Activated naive CD4-positive, alpha-beta T cell treated with anti-CD3 and anti-CD28 coated beads for 36 hours (primary cell): ENCODE data around the gene TALDO1. TPM values are rescaled to one million over a fixed set of nuclear protein-coding genes. Genes with fewer than 3 reads are reported as not detected.
A peak's percentile ranks its signal among the peaks of the same experiment; 100 is the strongest.

ENCODE experiments used
- CTCF ChIA-PET: fragments of 350-600 bp; sonication (Branson Sonifier 250); formaldehyde crosslinking; loops from one replicate; lab custom pipeline; 2021; ENCODE audit warnings: antibody characterized with exemption; lab: Charles Lee
- DNase-seq: peaks from one replicate; pipeline ENCODE4 v3.0.0-alpha.2; 2020
- H3K27ac Mint-ChIP-seq: one replicate; pipeline ENCODE4 v1.8.0; 2021; ENCODE audit warnings: mild to moderate bottlenecking, mixed read lengths
- H3K27me3 Mint-ChIP-seq: one replicate; pipeline ENCODE4 v1.8.0; 2021; ENCODE audit warnings: low read depth, mixed read lengths
- H3K36me3 Mint-ChIP-seq: one replicate; pipeline ENCODE4 v1.8.0; 2021; ENCODE audit warnings: low read depth, mixed read lengths
- H3K4me1 Mint-ChIP-seq: one replicate; pipeline ENCODE4 v1.8.0; 2021; ENCODE audit warnings: low read depth, mixed read lengths
- H3K4me3 Mint-ChIP-seq: one replicate; pipeline ENCODE4 v1.8.0; 2021; ENCODE audit warnings: mild to moderate bottlenecking, moderate library complexity, mixed read lengths
- H3K9me3 Mint-ChIP-seq: one replicate; pipeline ENCODE4 v1.8.0; 2021; ENCODE audit warnings: mixed read lengths
- intact Hi-C: fragments of 100-400 bp; cut with micrococcal nuclease; formaldehyde crosslinking; loops from one replicate; pipeline ENCODE4 v1.15.1; 2023
- total RNA-seq, 2 experiments: library from RNA; stranded (reverse); gene quantifications; one replicate each; pipeline ENCODE4 v1.2.3, GENCODE V29; 2021

The TALDO1 gene
- total RNA-seq, 2 experiments from 2014 or later, result 327 to 360 TPM

DNA sequence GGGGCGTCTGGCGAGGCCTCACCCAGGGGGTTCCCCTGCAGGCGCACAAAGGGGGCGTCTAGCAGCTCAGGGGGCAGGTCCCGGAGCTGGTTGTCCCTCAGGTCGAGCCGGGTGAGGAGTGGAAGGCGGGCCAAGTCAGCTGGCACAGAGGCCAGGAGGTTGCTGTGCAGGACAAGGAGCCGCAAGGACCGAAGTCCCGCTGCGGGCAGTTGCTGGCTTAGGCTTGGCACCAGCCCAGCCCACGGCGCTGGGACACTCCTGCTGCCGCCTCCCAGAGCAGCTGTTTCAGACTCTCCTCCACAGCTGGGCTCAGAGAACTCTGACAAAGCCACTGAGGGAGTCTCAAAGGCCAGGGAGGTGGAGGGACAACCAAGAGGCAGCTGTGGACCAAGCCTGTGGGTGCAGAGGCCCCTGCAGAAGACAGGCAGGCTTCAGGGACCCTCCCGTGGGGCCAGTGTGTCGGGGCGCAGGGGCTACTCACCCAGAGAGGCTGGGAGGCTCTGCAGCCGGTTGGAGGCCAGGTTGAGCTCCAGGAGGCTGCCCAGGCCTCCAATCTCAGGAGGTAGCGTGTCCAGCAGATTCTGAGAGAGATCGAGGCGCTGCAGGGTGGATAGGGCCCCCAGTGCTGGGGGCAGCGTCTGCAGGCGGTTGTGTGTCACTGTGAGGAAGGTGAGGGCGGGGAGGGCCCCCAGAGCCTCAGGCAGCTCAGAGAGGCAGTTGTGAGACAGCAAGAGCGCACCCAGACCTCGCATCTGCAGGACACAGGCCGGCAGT, 55.6 kb downstream of the TALDO1 start:
- Mint-ChIP-seq H3K4me3 (peak overlapping the region; percentile 36), H3K27me3 (no peaks in the 10 kb centered on the region), H3K4me1 (peaks cover 12% of the 10 kb centered on the region), H3K36me3 (no peaks in the 10 kb centered on the region), H3K9me3 (no peaks in the 10 kb centered on the region), H3K27ac (no peak overlapping the region)
- CTCF ChIA-PET, result no interaction called here
- DNase-seq, result no peak
- intact Hi-C loops, result no loop called here

DNA sequence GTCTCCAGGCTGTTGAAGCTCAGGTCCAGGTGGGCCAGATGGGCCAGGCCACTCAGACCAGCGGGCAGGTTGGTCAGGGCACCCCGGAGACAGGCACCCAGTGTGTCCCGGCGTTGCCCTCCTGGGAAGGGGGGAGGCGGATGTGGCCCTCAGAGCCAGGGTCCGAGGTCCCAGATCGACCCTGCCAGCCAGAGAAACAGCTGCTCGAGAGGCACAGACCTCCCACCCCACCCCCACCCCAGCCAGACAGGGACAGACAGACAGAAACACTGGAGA, 56.1 kb downstream of the TALDO1 start:
- intact Hi-C loops, result no loop called here
- H3K27ac Mint-ChIP-seq, result no peak overlapping the region
- no peak for DNase-seq
- CTCF ChIA-PET, result no interaction called here
- H3K9me3 Mint-ChIP-seq, result no peaks in the 10 kb centered on the region
- H3K27me3 Mint-ChIP-seq, result no peaks in the 10 kb centered on the region
- H3K36me3 Mint-ChIP-seq, result peaks cover 1% of the 10 kb centered on the region
- H3K4me1 Mint-ChIP-seq, result peaks cover 15% of the 10 kb centered on the region
- peak overlapping the region; percentile 82 for H3K4me3 Mint-ChIP-seq

DNA sequence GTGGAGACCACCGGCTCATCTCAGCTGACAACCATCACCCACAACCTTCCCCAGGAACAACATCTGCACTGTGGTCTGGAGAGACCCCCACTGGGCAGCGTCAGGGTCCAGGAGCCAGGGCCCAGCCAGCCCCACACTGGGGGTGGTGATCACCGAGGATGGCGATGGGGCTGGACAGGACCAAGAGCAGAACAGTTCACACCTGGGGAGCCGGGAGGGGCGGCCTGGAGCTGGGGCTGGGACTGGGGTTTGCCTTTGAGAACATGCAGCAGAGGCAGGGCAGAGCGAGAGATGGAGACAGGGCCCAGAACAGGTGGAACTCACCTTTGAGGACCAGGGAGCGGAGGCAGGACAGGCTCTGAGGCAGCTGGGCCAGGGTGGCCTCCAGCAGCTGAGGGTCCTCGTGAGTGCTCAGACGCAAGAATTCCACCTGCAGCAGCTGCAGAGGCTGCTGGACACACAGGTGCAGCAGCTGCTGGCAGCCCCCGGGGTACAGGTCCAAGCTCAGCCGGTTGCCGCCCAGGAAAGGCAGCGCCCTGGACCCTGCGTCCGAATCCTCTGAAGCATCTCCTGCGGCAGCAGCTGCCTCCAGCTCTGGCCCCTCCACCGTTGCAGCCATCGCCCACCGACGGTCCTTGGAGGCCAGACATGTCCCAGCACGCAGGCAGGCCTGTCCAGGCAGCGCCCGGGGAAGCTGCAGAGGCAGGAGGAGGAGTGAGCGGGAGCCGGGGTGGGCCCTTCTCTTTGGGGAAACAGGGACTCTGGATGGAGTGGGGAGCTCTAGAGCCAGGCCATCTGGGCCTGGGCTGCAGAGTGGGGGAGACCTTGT, 56.7 kb downstream of the TALDO1 start:
- Mint-ChIP-seq H3K4me1 (peaks cover 21% of the 10 kb centered on the region), H3K27ac (peak overlapping the region; percentile 56), H3K27me3 (no peaks in the 10 kb centered on the region), H3K9me3 (no peaks in the 10 kb centered on the region), H3K36me3 (peaks cover 1% of the 10 kb centered on the region), H3K4me3 (peak overlapping the region; percentile 82)
- DNase-seq, result no peak
- CTCF ChIA-PET, result no interaction called here
- intact Hi-C loops, result no loop called here

DNA sequence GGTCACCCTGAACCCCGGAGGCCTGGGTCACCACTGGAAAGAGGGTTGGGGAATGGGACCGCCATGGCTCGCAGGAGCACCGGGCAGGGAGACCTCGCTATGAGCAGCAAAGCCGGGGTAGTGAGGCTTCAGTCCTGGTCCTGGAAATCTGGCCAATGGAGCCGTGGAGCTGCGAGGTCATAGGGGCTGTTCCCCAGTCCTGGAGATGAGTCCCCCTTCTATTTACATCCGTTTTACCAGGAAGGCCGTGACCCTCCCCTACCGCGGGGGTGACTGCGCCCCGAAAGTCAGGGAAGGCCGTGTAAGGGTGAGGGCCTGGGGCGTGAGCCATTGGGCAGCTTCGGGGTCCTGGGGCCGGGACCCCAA, 57.3 kb downstream of the TALDO1 start:
- peak overlapping the region; percentile 56 for H3K27ac Mint-ChIP-seq
- H3K27me3 Mint-ChIP-seq, result no peaks in the 10 kb centered on the region
- intact Hi-C loops, result no loop called here
- CTCF ChIA-PET, result no interaction called here
- DNase-seq, result no peak
- peaks cover 21% of the 10 kb centered on the region for H3K4me1 Mint-ChIP-seq
- no peaks in the 10 kb centered on the region for H3K9me3 Mint-ChIP-seq
- H3K36me3 Mint-ChIP-seq, result peaks cover 1% of the 10 kb centered on the region
- peak overlapping the region; percentile 82 for H3K4me3 Mint-ChIP-seq

DNA sequence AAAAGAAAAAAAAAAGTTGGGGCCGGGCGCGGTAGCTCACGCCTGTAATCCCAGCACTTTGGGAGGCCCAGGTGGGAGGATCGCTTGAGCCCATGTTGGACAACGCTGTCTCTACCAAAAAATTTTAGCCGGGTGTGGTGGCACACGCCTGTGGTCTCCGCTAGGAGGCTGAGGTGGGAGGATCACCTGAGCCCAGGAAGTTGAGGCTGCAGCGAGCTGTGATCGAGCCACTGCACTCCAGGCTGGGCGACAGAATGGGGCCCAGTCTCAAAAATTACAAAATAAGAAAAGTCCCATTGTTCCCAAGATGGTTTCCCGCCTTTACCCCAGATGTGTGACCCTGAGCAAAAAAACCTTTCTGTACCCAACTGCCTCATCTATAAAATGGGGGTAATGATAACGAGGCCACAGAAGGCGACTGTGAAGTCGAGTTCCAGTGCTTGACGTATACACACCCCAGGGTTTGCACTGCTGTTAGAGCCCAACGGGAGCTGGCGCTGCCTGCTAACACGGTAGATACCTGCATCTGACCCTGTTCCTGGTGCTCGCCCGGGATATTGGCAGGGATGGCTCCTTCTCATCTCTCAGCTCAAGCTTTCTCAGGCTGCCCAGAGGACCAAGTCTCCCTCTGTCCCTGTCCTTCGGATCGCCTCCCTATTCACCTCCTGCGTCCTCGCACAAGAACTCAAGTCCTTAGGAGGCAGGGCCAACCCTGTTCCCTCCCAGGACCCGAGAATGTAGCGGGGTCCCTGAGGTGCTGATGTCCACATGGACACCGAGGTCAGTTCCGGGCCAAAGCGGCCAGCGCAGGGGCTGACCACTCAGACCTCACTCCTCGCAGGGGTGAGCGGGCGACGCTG, 61.4 kb downstream of the TALDO1 start:
- Mint-ChIP-seq H3K9me3 (no peaks in the 10 kb centered on the region), H3K36me3 (peaks cover 28% of the 10 kb centered on the region), H3K4me1 (peaks cover 35% of the 10 kb centered on the region), H3K27ac (peak overlapping the region; percentile 97), H3K27me3 (no peaks in the 10 kb centered on the region), H3K4me3 (peak overlapping the region; percentile 84)
- CTCF ChIA-PET, result interaction anchor here (0.6 kb wide), 1 partner anchor 128 kb away, joined by 4 read pairs; no protein-coding TSS in a partner anchor
- intact Hi-C loops, result loop anchor here (1.0 to 5.0 kb wide), 6 partner anchors 11 to 356 kb away; partner anchors contain the start of genes CHID1, POLR2L, PTDSS2 and TSPAN4
- no peak for DNase-seq

DNA sequence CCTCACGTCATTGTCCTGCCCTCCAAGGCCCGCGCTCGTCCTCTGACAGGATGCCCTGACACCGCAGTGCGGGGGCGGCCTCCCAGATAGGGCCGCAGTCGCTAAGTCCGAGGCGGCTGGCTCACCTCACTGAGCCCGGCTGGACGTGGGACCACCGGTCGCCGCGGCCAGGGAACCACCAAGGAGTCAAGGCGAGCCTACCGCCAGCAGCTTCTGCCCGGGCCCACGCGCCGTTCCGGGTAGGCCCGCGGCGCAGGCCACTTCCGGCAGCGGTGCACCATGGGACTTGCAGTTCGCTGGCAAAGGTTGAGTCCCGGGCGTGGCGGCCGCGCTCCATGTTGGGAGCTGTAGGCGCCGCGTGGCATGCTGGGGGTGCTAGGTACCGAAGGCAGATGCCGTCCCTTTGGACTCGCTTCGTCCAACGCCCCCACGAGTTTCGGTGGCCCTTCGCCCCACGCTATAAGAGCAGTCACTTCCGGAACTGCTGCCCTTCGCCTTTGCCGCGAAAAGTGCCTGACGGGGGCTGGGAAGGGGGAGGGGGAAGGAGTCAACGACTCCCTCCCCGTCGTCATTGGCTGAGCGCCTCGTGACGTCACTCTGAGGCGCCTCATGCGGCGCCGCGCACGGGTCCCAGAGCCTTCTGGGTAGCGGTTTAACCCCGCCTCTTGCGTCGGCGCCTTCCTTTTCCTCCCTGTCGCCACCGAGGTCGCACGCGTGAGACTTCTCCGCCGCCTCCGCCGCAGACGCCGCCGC, 62.2 kb downstream of the TALDO1 start, which contains the start of gene RPLP2:
Gene RPLP2, plus strand, starts transcription at position 681 of the 753 bp plus-strand sequence. CDS start 268 bp downstream, outside the sequence.
- Mint-ChIP-seq H3K27me3 (no peaks in the 10 kb centered on the region), H3K36me3 (peaks cover 31% of the 10 kb centered on the region), H3K9me3 (no peaks in the 10 kb centered on the region), H3K4me3 (peak within 1 kb of the TSS; percentile 84), H3K4me1 (peaks cover 33% of the 10 kb centered on the region), H3K27ac (peak within 1 kb of the TSS; percentile 97)
- CTCF ChIA-PET, result no interaction called here
- intact Hi-C loops, result loop anchor here (1.0 to 5.0 kb wide), 6 partner anchors 10 to 357 kb away; partner anchors contain the start of genes CHID1, POLR2L, PTDSS2 and TSPAN4
- DNase-seq, result peak; percentile 99

DNA sequence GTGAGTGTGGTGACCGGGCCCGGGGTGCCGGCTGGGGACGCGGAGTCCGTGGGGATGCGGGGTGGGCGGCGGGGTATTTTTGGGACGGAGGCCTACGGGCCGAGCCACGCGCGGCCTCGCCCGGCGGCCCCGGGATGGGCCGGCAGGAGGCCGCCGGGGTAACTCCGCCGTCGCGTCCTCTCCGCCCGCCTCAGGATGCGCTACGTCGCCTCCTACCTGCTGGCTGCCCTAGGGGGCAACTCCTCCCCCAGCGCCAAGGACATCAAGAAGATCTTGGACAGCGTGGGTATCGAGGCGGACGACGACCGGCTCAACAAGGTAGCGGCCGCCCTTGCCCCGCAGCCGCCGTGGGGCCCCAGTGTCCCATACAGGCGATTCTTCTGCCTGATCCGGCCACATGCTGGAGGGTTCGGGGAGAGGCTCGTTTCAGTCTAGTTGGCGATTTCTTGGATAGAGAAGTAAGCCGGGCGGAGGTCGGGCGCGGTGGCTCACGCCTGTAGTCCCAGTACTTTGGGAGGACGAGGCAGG, 62.8 kb downstream of the TALDO1 start:
- CTCF ChIA-PET, result interaction anchor here (0.7 kb wide), 1 partner anchor 134 kb away, joined by 3 read pairs; no protein-coding TSS in a partner anchor
- H3K27me3 Mint-ChIP-seq, result no peaks in the 10 kb centered on the region
- H3K4me1 Mint-ChIP-seq, result peaks cover 33% of the 10 kb centered on the region
- no peak for DNase-seq
- no peaks in the 10 kb centered on the region for H3K9me3 Mint-ChIP-seq
- H3K27ac Mint-ChIP-seq, result peak overlapping the region; percentile 97
- peak overlapping the region; percentile 84 for H3K4me3 Mint-ChIP-seq
- peaks cover 31% of the 10 kb centered on the region for H3K36me3 Mint-ChIP-seq
- intact Hi-C loops, result no loop called here

DNA sequence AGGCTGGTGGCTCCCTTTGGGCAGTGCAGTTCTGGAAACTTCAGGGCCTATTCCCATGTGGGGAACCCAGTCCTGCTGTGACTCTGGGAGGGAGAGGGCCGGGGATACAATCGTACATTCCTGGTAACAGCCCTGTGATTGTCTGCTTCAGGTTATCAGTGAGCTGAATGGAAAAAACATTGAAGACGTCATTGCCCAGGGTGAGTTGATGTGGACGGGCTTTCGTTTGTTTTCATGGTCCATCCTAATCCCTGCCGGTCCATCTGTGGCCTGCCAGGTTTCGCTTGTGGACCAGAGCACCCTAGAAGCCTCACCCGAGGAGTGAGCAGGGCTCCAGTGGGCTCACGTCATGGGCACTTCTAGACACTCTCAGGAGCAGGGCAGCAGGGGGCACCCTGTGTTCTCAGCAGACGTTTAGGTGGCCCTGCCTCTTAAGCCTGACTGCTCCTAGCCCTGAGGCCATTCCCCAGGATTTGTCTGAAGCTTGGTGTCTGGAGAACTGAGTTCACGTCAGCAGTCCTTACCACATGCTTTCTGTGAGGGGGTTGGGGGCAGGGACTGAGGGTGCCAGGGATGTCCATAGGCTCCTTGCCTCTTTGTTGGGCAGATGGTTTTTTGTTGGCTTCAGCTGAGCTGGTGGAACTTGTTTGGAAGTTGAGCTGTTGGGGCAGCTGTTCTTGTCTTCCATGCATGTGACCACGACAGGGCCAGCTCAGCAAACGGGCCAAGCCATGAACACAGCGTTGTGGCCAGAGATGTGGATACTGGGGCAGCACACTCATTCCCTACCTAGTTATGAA, 64.4 kb downstream of the TALDO1 start:
- H3K27ac Mint-ChIP-seq, result peak overlapping the region; percentile 32
- no peak for DNase-seq
- CTCF ChIA-PET, result no interaction called here
- H3K36me3 Mint-ChIP-seq, result peaks cover 31% of the 10 kb centered on the region
- no peaks in the 10 kb centered on the region for H3K9me3 Mint-ChIP-seq
- intact Hi-C loops, result no loop called here
- peaks cover 30% of the 10 kb centered on the region for H3K4me1 Mint-ChIP-seq
- H3K4me3 Mint-ChIP-seq, result peak overlapping the region; percentile 84
- H3K27me3 Mint-ChIP-seq, result no peaks in the 10 kb centered on the region

DNA sequence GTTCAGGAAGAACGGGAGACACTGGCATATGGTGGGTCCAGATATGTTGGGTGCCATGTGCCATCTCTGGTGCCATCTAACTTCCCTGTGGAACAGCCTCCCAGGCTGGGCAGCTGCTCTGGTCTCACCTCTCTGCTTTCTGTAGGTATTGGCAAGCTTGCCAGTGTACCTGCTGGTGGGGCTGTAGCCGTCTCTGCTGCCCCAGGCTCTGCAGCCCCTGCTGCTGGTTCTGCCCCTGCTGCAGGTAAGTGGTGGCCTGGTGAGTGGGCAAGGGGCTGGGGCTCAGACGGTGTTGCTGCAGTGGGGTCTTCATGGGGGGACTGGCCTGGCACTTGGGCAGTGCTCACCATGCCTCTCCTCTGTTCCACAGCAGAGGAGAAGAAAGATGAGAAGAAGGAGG, 65.1 kb downstream of the TALDO1 start:
- H3K4me3 Mint-ChIP-seq, result peak overlapping the region; percentile 84
- CTCF ChIA-PET, result no interaction called here
- no peak for DNase-seq
- peaks cover 30% of the 10 kb centered on the region for H3K4me1 Mint-ChIP-seq
- intact Hi-C loops, result no loop called here
- peaks cover 31% of the 10 kb centered on the region for H3K36me3 Mint-ChIP-seq
- no peaks in the 10 kb centered on the region for H3K27me3 Mint-ChIP-seq
- H3K27ac Mint-ChIP-seq, result no peak overlapping the region
- H3K9me3 Mint-ChIP-seq, result no peaks in the 10 kb centered on the region

DNA sequence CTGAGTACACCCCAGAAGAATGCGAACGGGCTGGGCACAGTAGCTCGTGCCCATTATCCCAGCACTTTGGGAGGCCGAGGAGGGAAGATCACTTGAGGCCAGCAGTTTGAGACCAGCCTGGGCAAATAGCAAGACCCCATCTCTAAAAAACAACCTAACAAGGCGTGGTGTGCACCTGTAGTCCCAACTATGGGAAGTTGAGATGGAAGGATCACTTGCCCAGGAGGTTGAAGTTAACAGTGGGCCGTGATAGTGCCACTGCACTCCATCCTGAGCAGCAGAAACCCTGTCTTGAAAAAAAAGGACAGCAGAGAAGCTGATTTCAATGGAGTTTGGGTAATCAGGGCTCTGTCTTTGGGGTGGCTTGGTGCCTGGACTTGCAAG, 65.8 kb downstream of the TALDO1 start:
- H3K36me3 Mint-ChIP-seq, result peaks cover 30% of the 10 kb centered on the region
- CTCF ChIA-PET, result no interaction called here
- no peak overlapping the region for H3K27ac Mint-ChIP-seq
- intact Hi-C loops, result no loop called here
- no peak overlapping the region for H3K4me3 Mint-ChIP-seq
- H3K9me3 Mint-ChIP-seq, result no peaks in the 10 kb centered on the region
- no peaks in the 10 kb centered on the region for H3K27me3 Mint-ChIP-seq
- H3K4me1 Mint-ChIP-seq, result peaks cover 26% of the 10 kb centered on the region
- DNase-seq, result no peak
